ENCODE measurements around the gene CCL14.

CCL14 gene

GRCh38 chr17:35936063-35936462 is 50.5 kb downstream of the CCL14 start:
- DNase-seq = no peak

- no peak for DNase-seq
Observed at GRCh38 chr17:35934760-35935159, 51.8 kb downstream of the CCL14 start.
